Neural progenitor cell (in vitro differentiated cells): ENCODE results near the gene UBXN1. TPM values are rescaled to one million over a fixed set of nuclear protein-coding genes. Genes with fewer than 3 reads are reported as not detected.
"Not testable (repeated sequence)": the region's sequence is repeated elsewhere in the genome, so short reads cannot be mapped to it uniquely, and the experiment has no call there.

Source experiments
- DNase-seq: peaks from one replicate; pipeline ENCODE4 v3.0.0-alpha.2; 2016; ENCODE audit warnings: low spot score
- H2AFZ ChIP-seq: fragments of 200-600 bp; sonication (generic); replicated peaks from 2 replicates; pipeline ENCODE4 v1.6.1; 2016; ENCODE audit warnings: antibody characterized with exemption
- H3F3A ChIP-seq: fragments of 200-600 bp; sonication (generic); 2 replicates; pipeline ENCODE4 v1.6.1; 2016; ENCODE audit warnings: antibody characterized with exemption, low read depth
- H3K27ac ChIP-seq: fragments of 200-600 bp; sonication (generic); 2 replicates; pipeline ENCODE4 v1.5.1; 2016; ENCODE audit warnings: mild to moderate bottlenecking
- H3K27me3 ChIP-seq: fragments of 200-600 bp; sonication (generic); 2 replicates; pipeline ENCODE4 v1.6.1; 2016; ENCODE audit warnings: mild to moderate bottlenecking, moderate library complexity
- H3K36me3 ChIP-seq: fragments of 200-600 bp; sonication (generic); 2 replicates; pipeline ENCODE4 v1.5.1; 2016
- H3K4me1 ChIP-seq: fragments of 200-600 bp; sonication (generic); 2 replicates; pipeline ENCODE4 v1.6.1; 2016; ENCODE audit warnings: mixed run types
- H3K4me2 ChIP-seq: fragments of 200-600 bp; sonication (generic); 2 replicates; pipeline ENCODE4 v1.6.1; 2016
- H3K4me3 ChIP-seq: fragments of 200-600 bp; sonication (generic); 2 replicates; pipeline ENCODE4 v1.5.1; 2016
- H3K79me2 ChIP-seq: fragments of 200-600 bp; sonication (generic); 2 replicates; pipeline ENCODE4 v1.6.1; 2016; ENCODE audit warnings: low read depth
- H3K9ac ChIP-seq: fragments of 200-600 bp; sonication (generic); 2 replicates; pipeline ENCODE4 v1.6.1; 2016
- H3K9me3 ChIP-seq: fragments of 200-600 bp; sonication (generic); 2 replicates; pipeline ENCODE4 v1.5.1; 2016; ENCODE audit warnings: low read depth
- H4K20me1 ChIP-seq: fragments of 200-600 bp; sonication (generic); 2 replicates; pipeline ENCODE4 v1.6.1; 2016; ENCODE audit warnings: low read depth
- H3K27ac Mint-ChIP-seq: 3 replicates; pipeline ENCODE4 v1.8.0; 2021; ENCODE audit warnings: mixed read lengths
- H3K27me3 Mint-ChIP-seq: 2 replicates; pipeline ENCODE4 v1.8.0; 2022; ENCODE audit warnings: low read depth, mild to moderate bottlenecking, inconsistent platforms, moderate library complexity, mixed read lengths; ENCODE audit not compliant: insufficient read depth
- H3K36me3 Mint-ChIP-seq: 3 replicates; pipeline ENCODE4 v1.8.0; 2021; ENCODE audit warnings: mixed read lengths
- H3K4me1 Mint-ChIP-seq: 3 replicates; pipeline ENCODE4 v1.8.0; 2021; ENCODE audit warnings: mixed read lengths
- H3K4me3 Mint-ChIP-seq: 3 replicates; pipeline ENCODE4 v1.8.0; 2021; ENCODE audit warnings: mild to moderate bottlenecking, moderate library complexity, mixed read lengths
- H3K9me3 Mint-ChIP-seq: 3 replicates; pipeline ENCODE4 v1.8.0; 2020; ENCODE audit warnings: mixed read lengths
- EZH2 ChIP-seq: fragments of 200-600 bp; sonication (generic); IDR thresholded peaks from 2 replicates; pipeline ENCODE4 v1.6.1; 2017; ENCODE audit warnings: antibody characterized with exemption, mild to moderate bottlenecking, moderate library complexity
- EZH2phosphoT487 ChIP-seq: fragments of 200-600 bp; sonication (generic); IDR thresholded peaks from 2 replicates; pipeline ENCODE4 v1.6.1; 2017; ENCODE audit warnings: antibody characterized with exemption
- total RNA-seq: library from RNA; depleted of rRNA; stranded (reverse); fragments of >200 nt; gene quantifications from 2 replicates; pipeline ENCODE4 v1.2.3, GENCODE V29; 2015; ENCODE audit warnings: low replicate concordance
- TF ChIP-seq, protein P1 (sequence below): fragments of 200-600 bp; sonication (generic); IDR thresholded peaks from 2 replicates; pipeline ENCODE4 v1.5.1; 2017; ENCODE audit warnings: antibody characterized with exemption, mild to moderate bottlenecking

Gene UBXN1
- total RNA-seq, 1 donor from 2014 or later: 60.7 TPM

DNA sequence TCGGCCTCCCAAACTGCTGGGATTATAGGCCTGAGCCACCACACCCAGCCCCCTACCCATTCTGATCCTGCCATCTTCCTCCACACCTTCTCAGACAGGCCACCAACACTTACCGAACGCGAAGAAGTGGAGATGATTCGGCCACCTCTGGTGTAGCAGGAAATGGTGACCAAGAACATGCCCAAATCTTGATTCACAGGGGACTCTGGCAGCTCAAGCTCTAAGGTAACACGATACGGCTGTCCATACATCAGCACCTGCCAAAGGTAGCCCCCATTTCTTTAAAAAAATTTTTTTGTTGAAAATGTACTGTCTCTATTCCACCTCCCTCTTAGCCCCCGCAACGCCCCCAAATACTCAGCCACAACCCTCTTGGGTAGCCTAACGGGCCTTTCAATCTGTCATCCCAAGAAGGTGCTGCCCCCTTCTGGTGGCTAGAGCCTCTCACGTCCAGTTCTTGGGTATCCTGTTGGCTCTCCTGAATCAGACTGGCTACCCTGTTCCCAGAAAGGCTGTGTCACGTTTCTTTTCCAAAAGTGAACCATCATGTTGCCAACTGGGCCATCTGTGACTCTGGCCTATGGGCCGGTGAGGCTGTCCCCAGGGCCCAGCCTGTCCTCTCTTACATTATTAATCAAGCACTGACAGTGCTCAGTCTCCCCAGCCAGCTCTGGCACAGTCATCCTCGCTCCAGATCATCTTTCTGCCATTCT lies 15.7 kb upstream of the UBXN1 start:
- Mint-ChIP-seq H3K4me1 (peaks cover 4% of the 10 kb centered on the region), H3K27me3 (peaks cover 2% of the 10 kb centered on the region), H3K9me3 (no peaks in the 10 kb centered on the region), H3K27ac (peak overlapping the region; percentile 65), H3K4me3 (peak overlapping the region; percentile 11), H3K36me3 (peaks cover 18% of the 10 kb centered on the region)
- Histone ChIP-seq H3K4me2 (no peak overlapping the region), H3K4me1 (no peaks in the 10 kb centered on the region), H2AFZ (no peak overlapping the region), H3K9me3 (no peaks in the 10 kb centered on the region), H3K4me3 (no peak overlapping the region), H3F3A (peaks cover 5% of the 10 kb centered on the region), H3K9ac (no peak overlapping the region), H3K27me3 (no peaks in the 10 kb centered on the region), H3K79me2 (no peaks in the 10 kb centered on the region), H4K20me1 (no peaks in the 10 kb centered on the region), H3K36me3 (no peaks in the 10 kb centered on the region), H3K27ac (no peak overlapping the region)
- peak; percentile 91 for DNase-seq
- TF ChIP-seq, protein P1, sequence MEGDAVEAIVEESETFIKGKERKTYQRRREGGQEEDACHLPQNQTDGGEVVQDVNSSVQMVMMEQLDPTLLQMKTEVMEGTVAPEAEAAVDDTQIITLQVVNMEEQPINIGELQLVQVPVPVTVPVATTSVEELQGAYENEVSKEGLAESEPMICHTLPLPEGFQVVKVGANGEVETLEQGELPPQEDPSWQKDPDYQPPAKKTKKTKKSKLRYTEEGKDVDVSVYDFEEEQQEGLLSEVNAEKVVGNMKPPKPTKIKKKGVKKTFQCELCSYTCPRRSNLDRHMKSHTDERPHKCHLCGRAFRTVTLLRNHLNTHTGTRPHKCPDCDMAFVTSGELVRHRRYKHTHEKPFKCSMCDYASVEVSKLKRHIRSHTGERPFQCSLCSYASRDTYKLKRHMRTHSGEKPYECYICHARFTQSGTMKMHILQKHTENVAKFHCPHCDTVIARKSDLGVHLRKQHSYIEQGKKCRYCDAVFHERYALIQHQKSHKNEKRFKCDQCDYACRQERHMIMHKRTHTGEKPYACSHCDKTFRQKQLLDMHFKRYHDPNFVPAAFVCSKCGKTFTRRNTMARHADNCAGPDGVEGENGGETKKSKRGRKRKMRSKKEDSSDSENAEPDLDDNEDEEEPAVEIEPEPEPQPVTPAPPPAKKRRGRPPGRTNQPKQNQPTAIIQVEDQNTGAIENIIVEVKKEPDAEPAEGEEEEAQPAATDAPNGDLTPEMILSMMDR: peak; percentile 89
- TF ChIP-seq EZH2: no peak

DNA sequence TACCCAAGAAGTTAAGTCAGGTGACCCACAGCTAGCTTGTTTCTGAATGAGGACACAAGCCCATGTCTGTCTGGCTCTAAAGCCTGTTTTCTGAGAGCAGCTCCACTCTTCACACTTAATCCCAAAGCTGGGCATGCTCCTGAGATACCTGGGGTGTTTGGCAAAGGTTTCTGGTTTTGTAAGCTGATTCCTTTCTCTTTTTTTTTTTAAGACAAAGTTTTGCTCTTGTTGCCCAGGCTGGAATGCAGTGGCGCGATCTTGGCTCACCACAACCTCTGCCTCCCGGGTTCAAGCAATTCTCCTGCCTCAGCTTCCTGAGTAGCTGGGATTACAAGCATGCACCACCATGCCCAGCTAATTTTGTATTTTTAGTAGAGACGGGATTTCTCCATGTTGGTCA lies 14.8 kb upstream of the UBXN1 start:
- not testable (repeated sequence) for H3K9me3 Mint-ChIP-seq, H2AFZ ChIP-seq, H3K27ac ChIP-seq, H3K27ac Mint-ChIP-seq, DNase-seq, H4K20me1 ChIP-seq, H3K4me3 Mint-ChIP-seq, H3K4me1 ChIP-seq, H3K27me3 ChIP-seq, H3K36me3 ChIP-seq, H3K79me2 ChIP-seq, H3K9ac ChIP-seq, H3K9me3 ChIP-seq, H3F3A ChIP-seq, H3K4me3 ChIP-seq, H3K27me3 Mint-ChIP-seq, H3K4me2 ChIP-seq, H3K4me1 Mint-ChIP-seq
- H3K36me3 Mint-ChIP-seq: peaks cover 17% of the 10 kb centered on the region

DNA sequence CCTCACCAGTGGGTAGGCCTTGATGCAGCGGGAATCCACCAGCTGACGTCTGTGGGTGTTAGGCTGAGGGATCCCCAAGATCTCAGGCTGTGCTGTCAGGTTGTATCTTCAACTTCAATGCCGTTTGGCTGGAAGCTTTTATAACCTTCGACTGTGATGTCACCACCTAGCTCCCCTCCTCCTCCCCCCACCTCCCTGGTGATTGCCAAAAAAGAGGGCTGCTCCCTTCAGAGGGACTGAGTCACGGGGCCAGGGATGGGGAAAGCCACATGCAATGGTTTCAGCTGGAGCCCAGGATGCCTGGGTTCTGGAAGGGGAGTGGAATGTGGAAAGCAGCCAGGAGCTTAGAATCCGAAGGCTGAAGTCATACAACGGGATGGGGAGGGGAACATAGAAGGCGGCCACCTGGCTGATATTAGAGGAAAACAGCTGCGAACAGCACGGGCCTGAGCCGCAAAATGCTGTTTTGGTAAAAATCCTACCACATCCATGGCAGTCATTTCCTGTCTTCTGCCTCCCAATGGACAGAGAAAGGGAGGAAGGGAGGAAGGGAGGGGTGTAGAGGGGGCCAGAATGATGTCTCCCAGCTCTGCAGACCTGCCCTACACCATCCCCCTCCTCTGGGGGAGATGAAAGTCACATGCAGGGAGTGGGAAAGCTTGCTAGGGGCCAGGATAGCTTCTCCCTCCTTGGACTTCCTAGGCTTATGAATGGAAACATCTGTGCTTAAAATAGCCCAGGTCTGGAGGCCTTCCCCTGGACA lies 10.7 kb upstream of the UBXN1 start, which contains the start of gene LRRN4CL:
Gene LRRN4CL (minus strand): TSS at position 110 of the 763 bp plus-strand sequence. CDS start 1,022 bp downstream, outside the sequence.
- DNase-seq: no peak
- no peak within 1 kb of the TSS for H3K4me3 ChIP-seq
- H3K4me1 Mint-ChIP-seq: peaks cover 6% of the 10 kb centered on the region
- TF ChIP-seq EZH2phosphoT487 (no peak), EZH2 (no peak)
- TF ChIP-seq, protein P1: no peak
- H3K27me3 ChIP-seq: no peaks in the 10 kb centered on the region
- H3K9me3 ChIP-seq: no peaks in the 10 kb centered on the region
- peak within 1 kb of the TSS; percentile 53 for H3K4me3 Mint-ChIP-seq
- H3K36me3 Mint-ChIP-seq: peaks cover 8% of the 10 kb centered on the region
- H3K27ac Mint-ChIP-seq: no peak within 1 kb of the TSS
- no peak within 1 kb of the TSS for H3K4me2 ChIP-seq
- peaks cover 7% of the 10 kb centered on the region for H3F3A ChIP-seq
- H2AFZ ChIP-seq: no peak within 1 kb of the TSS
- H4K20me1 ChIP-seq: no peaks in the 10 kb centered on the region
- H3K79me2 ChIP-seq: no peaks in the 10 kb centered on the region
- H3K27me3 Mint-ChIP-seq: peaks cover 2% of the 10 kb centered on the region
- no peaks in the 10 kb centered on the region for H3K36me3 ChIP-seq
- H3K9me3 Mint-ChIP-seq: no peaks in the 10 kb centered on the region
- no peaks in the 10 kb centered on the region for H3K4me1 ChIP-seq
- peak within 1 kb of the TSS; percentile 13 for H3K27ac ChIP-seq
- H3K9ac ChIP-seq: no peak within 1 kb of the TSS

DNA sequence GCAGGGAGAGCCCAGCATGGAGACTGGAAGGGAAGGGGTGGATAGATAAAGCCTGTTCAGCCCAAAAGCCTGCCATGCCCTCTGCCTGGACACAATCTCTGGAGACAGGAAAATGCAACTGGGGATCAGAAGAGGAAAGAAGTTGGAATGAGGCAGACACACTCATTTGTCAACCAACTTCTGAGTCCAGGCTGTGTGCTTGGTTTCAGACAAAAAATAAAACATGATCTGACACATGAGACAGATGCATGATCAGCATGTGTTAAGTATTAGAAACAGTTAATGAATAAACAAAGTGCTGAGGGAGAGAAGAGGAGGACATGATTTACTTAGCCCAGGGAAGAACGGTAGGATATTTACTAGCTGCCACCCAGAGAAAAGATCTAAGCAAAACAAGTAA lies 9.6 kb upstream of the UBXN1 start:
- H3K4me3 Mint-ChIP-seq: no peak overlapping the region
- H3K4me2 ChIP-seq: no peak overlapping the region
- peaks cover 7% of the 10 kb centered on the region for H3F3A ChIP-seq

More for the DNA sequence above, 9.6 kb upstream of the UBXN1 start:
- Histone ChIP-seq H3K79me2 (no peaks in the 10 kb centered on the region), H3K9me3 (no peaks in the 10 kb centered on the region), H3K4me1 (no peaks in the 10 kb centered on the region), H3K9ac (no peak overlapping the region), H4K20me1 (no peaks in the 10 kb centered on the region), H3K4me3 (no peak overlapping the region), H3K27ac (no peak overlapping the region), H3K36me3 (no peaks in the 10 kb centered on the region), H2AFZ (no peak overlapping the region), H3K27me3 (no peaks in the 10 kb centered on the region)
- H3K9me3 Mint-ChIP-seq: no peaks in the 10 kb centered on the region
- peaks cover 8% of the 10 kb centered on the region for H3K36me3 Mint-ChIP-seq
- peaks cover 2% of the 10 kb centered on the region for H3K27me3 Mint-ChIP-seq
- TF ChIP-seq EZH2 (no peak), EZH2phosphoT487 (no peak)
- TF ChIP-seq, protein P1: no peak
- H3K4me1 Mint-ChIP-seq: peaks cover 6% of the 10 kb centered on the region
- no peak for DNase-seq
- no peak overlapping the region for H3K27ac Mint-ChIP-seq
